HepG2 (cell line): Measurements from ENCODE around the gene CHPF. TPM values are rescaled to one million over a fixed set of nuclear protein-coding genes. Genes with fewer than 3 reads are reported as not detected.
A peak's percentile ranks its signal among the peaks of the same experiment; 100 is the strongest.

Experiments
- CHD2 ChIP-seq: IDR thresholded peaks from 2 replicates; pipeline ENCODE4 v1.6.1; 2011; ENCODE audit warnings: low read depth, low read length, improper control_type of control experiment
- FOXO1 ChIP-seq: sonication (generic); formaldehyde crosslinking; IDR thresholded peaks from 2 replicates; pipeline ENCODE4 v1.4.0; 2020; ENCODE audit warnings: missing genetic modification reagents
- JARID2 ChIP-seq: sonication (generic); formaldehyde crosslinking; IDR thresholded peaks from 2 replicates; pipeline ENCODE4 v1.8.1; 2023; ENCODE audit warnings: missing genetic modification reagents, inconsistent platforms; ENCODE audit not compliant: insufficient replicate concordance
- KAT8 ChIP-seq: IDR thresholded peaks from 2 replicates; pipeline ENCODE4 v1.6.1; 2016; ENCODE audit warnings: missing genetic modification reagents, missing compliant biosample characterization
- NFE2L2 ChIP-seq: fragments of 150-350 bp; IDR thresholded peaks from 2 replicates; pipeline ENCODE4 v1.6.1; 2014; ENCODE audit warnings: low read length
- SAFB2 ChIP-seq: sonication (generic); formaldehyde crosslinking; IDR thresholded peaks from 2 replicates; pipeline ENCODE4 v1.5.1; 2020; ENCODE audit warnings: missing genetic modification reagents, low read depth, mild to moderate bottlenecking, borderline replicate concordance
- SNAI1 ChIP-seq: sonication (generic); formaldehyde crosslinking; IDR thresholded peaks from 2 replicates; pipeline ENCODE4 v1.5.0; 2020; ENCODE audit warnings: mild to moderate bottlenecking, missing genetic modification reagents, borderline replicate concordance
- TEAD2 ChIP-seq: sonication (generic); formaldehyde crosslinking; IDR thresholded peaks from 2 replicates; pipeline ENCODE4 v1.9.0; 2021; ENCODE audit warnings: missing genetic modification reagents
- ZNF484 ChIP-seq: sonication (generic); formaldehyde crosslinking; IDR thresholded peaks from 2 replicates; pipeline ENCODE4 v1.5.1; 2020; ENCODE audit warnings: mild to moderate bottlenecking, low read depth, missing genetic modification reagents, borderline replicate concordance
- ZNF776 ChIP-seq: sonication (generic); formaldehyde crosslinking; IDR thresholded peaks from 2 replicates; pipeline ENCODE4 v1.4.0; 2020; ENCODE audit warnings: mild to moderate bottlenecking, missing genetic modification reagents
- ZSCAN12 ChIP-seq: sonication (generic); formaldehyde crosslinking; IDR thresholded peaks from 2 replicates; pipeline ENCODE4 v1.9.0; 2021; ENCODE audit warnings: mild to moderate bottlenecking, missing genetic modification reagents
- ZZZ3 ChIP-seq: sonication (generic); formaldehyde crosslinking; IDR thresholded peaks from 2 replicates; pipeline ENCODE4 v1.4.0; 2020; ENCODE audit warnings: missing genetic modification reagents, mild to moderate bottlenecking, borderline replicate concordance
- polyA plus RNA-seq, 8 experiments: library from polyadenylated mRNA; depleted of rRNA in 3 of 8; stranded (reverse) in 7 of 8; unstranded in 1 of 8; fragments of >200 nt; fragmentation: Illumina TruSeq in 4 of 8; extraction: Trizol in 4 of 8; gene quantifications; 2 replicates each; pipeline versions ENCODE4 v1.2.1 to v1.2.3, GENCODE V29; 2011 to 2016; ENCODE audit warnings: low read depth in 4 of 8, missing spikeins in 1 of 8, mixed read lengths in 1 of 8; ENCODE audit not compliant: insufficient read depth in 1 of 8
- total RNA-seq, 5 experiments: library from RNA; depleted of rRNA; stranded (reverse); fragments of >200 nt; fragmentation: Illumina TruSeq; extraction: Trizol; gene quantifications; 2 replicates each; pipeline ENCODE4 v1.2.3, GENCODE V29; 2016; ENCODE audit warnings: low read depth in 1 of 5
- TF ChIP-seq, protein P1 (sequence below): sonication (generic); formaldehyde crosslinking; IDR thresholded peaks from 2 replicates; pipeline ENCODE4 v1.9.0; 2022; ENCODE audit warnings: missing genetic modification reagents, mild to moderate bottlenecking, borderline replicate concordance
- TF ChIP-seq, protein P2 (sequence below): sonication (generic); formaldehyde crosslinking; IDR thresholded peaks from 2 replicates; pipeline ENCODE4 v1.4.0; 2020; ENCODE audit warnings: missing genetic modification reagents, borderline replicate concordance

The CHPF gene
- total and polyA plus RNA-seq, 2 of the 13 experiments (the other 11 are each of a cell fraction or from before 2014, with no cell fraction given) = 79.6 to 111 TPM

DNA sequence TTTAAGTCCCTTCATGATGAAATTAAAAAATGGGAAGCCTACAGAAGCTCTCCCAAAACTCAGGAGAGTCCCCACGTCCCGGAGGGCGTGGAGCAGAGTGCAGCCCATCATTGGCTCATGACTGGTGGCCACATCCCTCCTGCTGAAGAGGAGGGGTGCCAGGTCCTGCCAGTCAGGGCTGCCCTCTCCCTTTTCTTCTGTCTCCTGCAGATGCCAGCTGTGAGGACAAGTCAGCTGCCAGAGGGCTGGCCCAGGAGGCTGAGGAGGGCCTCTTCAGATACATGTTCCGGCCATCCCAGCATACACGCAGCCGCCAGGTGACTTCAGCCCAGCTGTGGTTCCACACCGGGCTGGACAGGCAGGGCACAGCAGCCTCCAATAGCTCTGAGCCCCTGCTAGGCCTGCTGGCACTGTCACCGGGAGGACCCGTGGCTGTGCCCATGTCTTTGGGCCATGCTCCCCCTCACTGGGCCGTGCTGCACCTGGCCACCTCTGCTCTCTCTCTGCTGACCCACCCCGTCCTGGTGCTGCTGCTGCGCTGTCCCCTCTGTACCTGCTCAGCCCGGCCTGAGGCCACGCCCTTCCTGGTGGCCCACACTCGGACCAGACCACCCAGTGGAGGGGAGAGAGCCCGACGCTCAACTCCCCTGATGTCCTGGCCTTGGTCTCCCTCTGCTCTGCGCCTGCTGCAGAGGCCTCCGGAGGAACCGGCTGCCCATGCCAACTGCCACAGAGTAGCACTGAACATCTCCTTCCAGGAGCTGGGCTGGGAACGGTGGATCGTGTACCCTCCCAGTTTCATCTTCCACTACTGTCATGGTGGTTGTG, 31.1 kb upstream of the CHPF start (continued):
- TF ChIP-seq JARID2 (no peak), SAFB2 (CRISPR knock-in tag) (0 out of 2 replicates have a peak, but pooled peaks have one; percentile 15), SNAI1 (CRISPR knock-in tag) (no peak), NFE2L2 (no peak), FOXO1 (CRISPR knock-in tag) (0 out of 2 replicates have a peak, but pooled peaks have one; percentile 7), ZNF776 (CRISPR knock-in tag) (peak; percentile 64; the same call in 1 of the 2 replicates), TEAD2 (CRISPR knock-in tag) (no peak), KAT8 (CRISPR knock-in tag) (no peak), ZSCAN12 (CRISPR knock-in tag) (no peak), ZZZ3 (CRISPR knock-in tag) (no peak), CHD2 (no peak), ZNF484 (no peak)
- TF ChIP-seq, protein P1, sequence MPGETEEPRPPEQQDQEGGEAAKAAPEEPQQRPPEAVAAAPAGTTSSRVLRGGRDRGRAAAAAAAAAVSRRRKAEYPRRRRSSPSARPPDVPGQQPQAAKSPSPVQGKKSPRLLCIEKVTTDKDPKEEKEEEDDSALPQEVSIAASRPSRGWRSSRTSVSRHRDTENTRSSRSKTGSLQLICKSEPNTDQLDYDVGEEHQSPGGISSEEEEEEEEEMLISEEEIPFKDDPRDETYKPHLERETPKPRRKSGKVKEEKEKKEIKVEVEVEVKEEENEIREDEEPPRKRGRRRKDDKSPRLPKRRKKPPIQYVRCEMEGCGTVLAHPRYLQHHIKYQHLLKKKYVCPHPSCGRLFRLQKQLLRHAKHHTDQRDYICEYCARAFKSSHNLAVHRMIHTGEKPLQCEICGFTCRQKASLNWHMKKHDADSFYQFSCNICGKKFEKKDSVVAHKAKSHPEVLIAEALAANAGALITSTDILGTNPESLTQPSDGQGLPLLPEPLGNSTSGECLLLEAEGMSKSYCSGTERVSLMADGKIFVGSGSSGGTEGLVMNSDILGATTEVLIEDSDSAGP = 0 out of 2 replicates have a peak, but pooled peaks have one; percentile 5
- TF ChIP-seq, protein P2, sequence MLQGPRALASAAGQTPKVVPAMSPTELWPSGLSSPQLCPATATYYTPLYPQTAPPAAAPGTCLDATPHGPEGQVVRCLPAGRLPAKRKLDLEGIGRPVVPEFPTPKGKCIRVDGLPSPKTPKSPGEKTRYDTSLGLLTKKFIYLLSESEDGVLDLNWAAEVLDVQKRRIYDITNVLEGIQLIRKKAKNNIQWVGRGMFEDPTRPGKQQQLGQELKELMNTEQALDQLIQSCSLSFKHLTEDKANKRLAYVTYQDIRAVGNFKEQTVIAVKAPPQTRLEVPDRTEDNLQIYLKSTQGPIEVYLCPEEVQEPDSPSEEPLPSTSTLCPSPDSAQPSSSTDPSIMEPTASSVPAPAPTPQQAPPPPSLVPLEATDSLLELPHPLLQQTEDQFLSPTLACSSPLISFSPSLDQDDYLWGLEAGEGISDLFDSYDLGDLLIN (CRISPR knock-in tag) = no peak
- TF ChIP-seq, all 625 proteins: peak for 14
